Kidney epithelial cell (primary cell): Measurements from ENCODE around the gene DCTPP1. TPM values are rescaled to one million over a fixed set of nuclear protein-coding genes. Genes with fewer than 3 reads are reported as not detected.
"Not testable (repeated sequence)": the region's sequence is repeated elsewhere in the genome, so short reads cannot be mapped to it uniquely, and the experiment has no call there.

ENCODE experiments used
- DNase-seq: peaks from one replicate; pipeline ENCODE4 v3.0.0-alpha.2; 2010; ENCODE audit warnings: low read depth
- H3K27me3 ChIP-seq: 2 replicates; pipeline ENCODE4 v1.6.0; 2011; ENCODE audit warnings: low read length; ENCODE audit not compliant: control insufficient read depth, insufficient read depth
- H3K36me3 ChIP-seq: 2 replicates; pipeline ENCODE4 v1.5.1; 2011; ENCODE audit warnings: low read length; ENCODE audit not compliant: control insufficient read depth, insufficient read depth
- H3K4me3 ChIP-seq: 2 replicates; pipeline ENCODE4 v1.5.1; 2011; ENCODE audit warnings: low read depth, mild to moderate bottlenecking, control low read depth, low read length
- CTCF ChIP-seq: IDR thresholded peaks from 2 replicates; pipeline ENCODE4 v1.5.1; 2011; ENCODE audit warnings: mild to moderate bottlenecking, moderate library complexity, low read length, control low read depth, inconsistent platforms; ENCODE audit not compliant: insufficient read depth, poor library complexity, severe bottlenecking
- total RNA-seq: library from RNA; depleted of rRNA; stranded (reverse); fragments of >200 nt; gene quantifications from 2 replicates; pipeline ENCODE4 v1.2.3, GENCODE V29; 2015

DCTPP1 gene
- total RNA-seq, 1 donor from 2014 or later: 42.1 TPM

- no peaks in the 10 kb centered on the region for H3K36me3 ChIP-seq
- no peak for TF ChIP-seq CTCF
- no peak for DNase-seq
- no peak overlapping the region for H3K4me3 ChIP-seq
- no peaks in the 10 kb centered on the region for H3K27me3 ChIP-seq
These were observed 29.6 kb upstream of the DCTPP1 start for GRCh38 chr16:30459456-30459855.

- H3K36me3 ChIP-seq: no peaks in the 10 kb centered on the region
- DNase-seq: no peak
- no peak for TF ChIP-seq CTCF
- H3K27me3 ChIP-seq: no peaks in the 10 kb centered on the region
- no peak overlapping the region for H3K4me3 ChIP-seq
These were observed 28.9 kb upstream of the DCTPP1 start for GRCh38 chr16:30458561-30459394.

- H3K4me3 ChIP-seq: no peak overlapping the region
- no peak for DNase-seq
- H3K36me3 ChIP-seq: no peaks in the 10 kb centered on the region
- TF ChIP-seq CTCF: no peak
- no peaks in the 10 kb centered on the region for H3K27me3 ChIP-seq
These were observed 28.1 kb upstream of the DCTPP1 start for GRCh38 chr16:30457743-30458560.

GRCh38 chr16:30457256-30457655, 27.4 kb upstream of the DCTPP1 start:
- TF ChIP-seq CTCF: no peak
- DNase-seq: no peak
- H3K4me3 ChIP-seq: no peak overlapping the region
- H3K27me3 ChIP-seq: no peaks in the 10 kb centered on the region
- no peaks in the 10 kb centered on the region for H3K36me3 ChIP-seq

- TF ChIP-seq CTCF: no peak
- no peak for DNase-seq
- Histone ChIP-seq H3K4me3 (no peak overlapping the region), H3K27me3 (no peaks in the 10 kb centered on the region), H3K36me3 (no peaks in the 10 kb centered on the region)
These were observed 26.5 kb upstream of the DCTPP1 start for GRCh38 chr16:30456302-30456701.

GRCh38 chr16:30452709-30453580, 23.1 kb upstream of the DCTPP1 start:
- not testable (repeated sequence) for DNase-seq, H3K27me3 ChIP-seq, H3K4me3 ChIP-seq, H3K36me3 ChIP-seq
